H1 (cell line): Measurements from ENCODE around the gene BARX2.

Experiments used
- GABPA ChIP-seq: IDR thresholded peaks from 2 replicates; pipeline ENCODE4 v1.6.1; 2011; ENCODE audit warnings: mild to moderate bottlenecking, low read length, moderate library complexity, borderline replicate concordance; ENCODE audit not compliant: insufficient read depth
- POLR2AphosphoS5 ChIP-seq: IDR thresholded peaks from 2 replicates; pipeline ENCODE4 v1.6.1; 2011; ENCODE audit warnings: low read depth, low read length
- TF ChIP-seq, protein P1 (sequence below), 3 experiments: IDR thresholded peaks; 1 replicate in 2 of 3; 2 replicates in 1 of 3; pipeline versions ENCODE4 v1.5.1 to v1.6.1; 2011; ENCODE audit warnings: low read length in 3 of 3, mild to moderate bottlenecking in 3 of 3, inconsistent platforms in 2 of 3, low read depth in 1 of 3, moderate library complexity in 1 of 3; ENCODE audit not compliant: insufficient read depth in 1 of 3; ENCODE audit errors: control extremely low read depth in 1 of 3
- TF ChIP-seq, protein P2 (sequence below): IDR thresholded peaks from 2 replicates; pipeline ENCODE4 v1.6.1; 2012; ENCODE audit warnings: inconsistent platforms

DNA sequence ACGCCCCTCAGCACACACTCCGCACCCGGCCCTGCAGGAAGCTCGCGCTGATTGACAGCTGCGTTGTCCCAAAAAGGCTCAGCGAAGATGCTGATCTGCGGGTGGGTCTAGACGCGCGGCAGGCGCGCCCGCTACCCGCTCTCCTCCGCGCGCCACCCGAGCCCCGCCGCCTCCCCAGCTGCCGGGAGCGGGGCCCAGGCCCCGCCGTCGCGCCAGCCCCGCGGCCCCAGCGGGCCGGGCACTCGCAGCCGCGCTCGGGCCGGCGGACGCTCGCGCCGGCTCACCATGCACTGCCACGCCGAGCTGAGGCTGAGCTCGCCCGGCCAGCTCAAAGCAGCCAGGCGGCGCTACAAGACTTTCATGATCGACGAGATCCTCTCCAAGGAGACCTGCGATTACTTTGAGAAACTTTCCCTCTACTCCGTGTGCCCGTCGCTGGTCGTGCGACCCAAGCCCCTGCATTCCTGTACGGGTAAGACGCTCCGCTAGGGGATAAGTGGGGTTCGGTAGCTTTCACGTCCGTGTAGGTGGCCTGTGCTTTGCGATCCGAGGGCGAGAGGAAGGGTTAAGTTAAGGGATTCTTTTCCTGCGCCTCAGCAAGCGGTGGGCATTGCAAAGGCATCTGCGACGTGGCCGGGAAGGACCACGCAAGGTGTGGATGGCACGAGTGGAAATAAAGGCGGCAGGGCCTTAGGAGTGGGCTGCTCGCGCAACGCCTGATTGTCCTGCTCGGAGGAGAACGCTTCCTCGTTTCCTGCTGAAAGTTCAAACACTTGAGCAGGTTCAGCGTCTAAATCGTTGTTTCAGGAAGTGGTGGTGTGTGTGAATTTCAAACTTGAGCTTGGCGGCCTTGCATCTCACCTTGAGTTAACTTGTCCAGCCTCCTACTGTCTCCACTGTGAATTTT is at the start of gene BARX2:
- TF ChIP-seq, protein P1, sequence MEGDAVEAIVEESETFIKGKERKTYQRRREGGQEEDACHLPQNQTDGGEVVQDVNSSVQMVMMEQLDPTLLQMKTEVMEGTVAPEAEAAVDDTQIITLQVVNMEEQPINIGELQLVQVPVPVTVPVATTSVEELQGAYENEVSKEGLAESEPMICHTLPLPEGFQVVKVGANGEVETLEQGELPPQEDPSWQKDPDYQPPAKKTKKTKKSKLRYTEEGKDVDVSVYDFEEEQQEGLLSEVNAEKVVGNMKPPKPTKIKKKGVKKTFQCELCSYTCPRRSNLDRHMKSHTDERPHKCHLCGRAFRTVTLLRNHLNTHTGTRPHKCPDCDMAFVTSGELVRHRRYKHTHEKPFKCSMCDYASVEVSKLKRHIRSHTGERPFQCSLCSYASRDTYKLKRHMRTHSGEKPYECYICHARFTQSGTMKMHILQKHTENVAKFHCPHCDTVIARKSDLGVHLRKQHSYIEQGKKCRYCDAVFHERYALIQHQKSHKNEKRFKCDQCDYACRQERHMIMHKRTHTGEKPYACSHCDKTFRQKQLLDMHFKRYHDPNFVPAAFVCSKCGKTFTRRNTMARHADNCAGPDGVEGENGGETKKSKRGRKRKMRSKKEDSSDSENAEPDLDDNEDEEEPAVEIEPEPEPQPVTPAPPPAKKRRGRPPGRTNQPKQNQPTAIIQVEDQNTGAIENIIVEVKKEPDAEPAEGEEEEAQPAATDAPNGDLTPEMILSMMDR (IDR thresholded peaks at IDR 0.05; ENCODE audit: control extremely low read depth in 1 of 3, insufficient read depth in 1 of 3, low read depth in 1 of 3, low read length in 3 of 3), result peak; percentile 73 to 88 (median 73)
- TF ChIP-seq, protein P2, sequence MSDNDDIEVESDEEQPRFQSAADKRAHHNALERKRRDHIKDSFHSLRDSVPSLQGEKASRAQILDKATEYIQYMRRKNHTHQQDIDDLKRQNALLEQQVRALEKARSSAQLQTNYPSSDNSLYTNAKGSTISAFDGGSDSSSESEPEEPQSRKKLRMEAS, result no peak; the same call in 1 of the 2 replicates
- TF ChIP-seq GABPA (no peak), POLR2AphosphoS5 (no peak)
